ENCODE data around the gene ZNF628.
A peak's percentile ranks its signal among the peaks of the same experiment; 100 is the strongest.

Gene ZNF628

DNA sequence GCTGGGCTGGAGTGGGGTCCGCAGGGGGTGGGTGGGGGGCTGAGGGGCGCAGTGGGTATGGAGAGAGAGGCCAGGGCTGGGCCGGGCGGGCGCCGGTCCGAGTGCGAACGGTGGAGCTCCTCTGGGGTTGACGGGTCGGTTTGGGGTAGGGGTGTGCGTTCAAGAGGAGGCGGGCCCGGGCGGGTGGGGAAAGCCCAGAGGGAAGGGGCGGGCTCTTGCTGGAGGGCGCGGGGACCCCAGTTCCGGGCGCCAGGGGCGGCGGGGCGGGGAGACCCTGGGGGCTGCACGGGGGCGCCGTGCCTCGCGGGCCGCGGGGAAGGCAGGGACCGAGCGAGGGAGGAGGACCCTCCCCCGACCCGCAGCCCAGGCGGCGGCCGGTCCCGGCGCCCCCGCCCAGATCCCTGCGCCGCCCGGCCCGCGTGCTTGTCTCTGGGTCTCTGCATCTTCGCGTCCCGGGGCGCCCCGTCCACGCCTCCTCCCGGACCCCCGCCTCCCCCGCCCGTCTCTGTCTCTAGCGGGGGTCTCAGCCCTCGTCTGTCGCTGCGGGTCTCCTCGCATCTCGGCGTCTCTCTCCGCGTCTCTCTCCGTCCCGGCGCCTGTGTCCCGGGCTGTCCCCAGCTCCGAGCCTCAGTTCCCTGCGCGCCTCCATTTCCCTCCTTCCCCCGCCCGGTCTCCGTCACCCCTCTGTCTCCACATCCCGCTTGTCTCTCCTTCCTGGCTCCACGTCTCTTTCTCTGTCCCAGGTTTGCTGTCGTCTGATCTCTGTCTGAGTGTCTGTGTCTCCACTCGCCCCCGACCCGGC lies 25.1 kb upstream of the ZNF628 start:
- DNase-seq: no peak

DNA sequence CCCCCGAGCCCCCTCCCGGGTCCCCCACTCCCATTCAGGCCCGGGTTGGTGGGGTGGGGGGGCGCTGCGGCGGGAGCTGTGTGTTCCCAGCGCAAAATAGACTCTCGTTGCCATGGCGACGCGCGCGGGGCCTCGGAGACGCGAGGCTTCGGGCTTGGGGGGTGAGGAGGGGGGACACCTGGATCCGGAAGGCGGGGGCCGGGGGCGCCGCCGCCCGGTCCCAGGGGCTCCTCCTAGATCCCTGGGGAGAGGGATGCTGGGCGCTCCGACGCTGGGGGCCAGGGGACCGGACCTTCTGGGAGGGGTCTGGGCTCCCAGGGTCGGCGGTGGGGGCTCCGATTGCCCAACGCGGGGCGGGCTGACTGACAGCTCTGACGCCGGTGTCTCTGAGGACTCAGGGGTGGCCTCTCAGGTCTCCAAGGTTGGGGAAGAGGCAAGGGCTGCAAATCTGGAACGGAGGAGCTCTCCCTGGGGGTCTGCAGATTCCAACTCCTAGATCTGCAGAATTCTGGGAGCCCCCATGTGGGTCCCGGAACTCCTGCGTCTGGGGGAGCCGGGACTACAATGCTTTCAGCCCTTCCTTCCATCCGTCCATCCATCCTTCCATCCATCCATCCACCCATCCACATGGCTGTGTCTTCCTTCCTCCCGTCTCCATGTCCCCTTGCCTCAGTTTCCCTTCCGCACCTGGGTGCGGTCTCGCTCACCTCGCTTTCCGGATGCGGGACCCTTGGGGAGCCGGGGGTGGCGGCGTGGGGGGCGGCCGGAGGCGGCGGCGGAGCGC lies 24.3 kb upstream of the ZNF628 start:
- DNase-seq: no peak

DNA sequence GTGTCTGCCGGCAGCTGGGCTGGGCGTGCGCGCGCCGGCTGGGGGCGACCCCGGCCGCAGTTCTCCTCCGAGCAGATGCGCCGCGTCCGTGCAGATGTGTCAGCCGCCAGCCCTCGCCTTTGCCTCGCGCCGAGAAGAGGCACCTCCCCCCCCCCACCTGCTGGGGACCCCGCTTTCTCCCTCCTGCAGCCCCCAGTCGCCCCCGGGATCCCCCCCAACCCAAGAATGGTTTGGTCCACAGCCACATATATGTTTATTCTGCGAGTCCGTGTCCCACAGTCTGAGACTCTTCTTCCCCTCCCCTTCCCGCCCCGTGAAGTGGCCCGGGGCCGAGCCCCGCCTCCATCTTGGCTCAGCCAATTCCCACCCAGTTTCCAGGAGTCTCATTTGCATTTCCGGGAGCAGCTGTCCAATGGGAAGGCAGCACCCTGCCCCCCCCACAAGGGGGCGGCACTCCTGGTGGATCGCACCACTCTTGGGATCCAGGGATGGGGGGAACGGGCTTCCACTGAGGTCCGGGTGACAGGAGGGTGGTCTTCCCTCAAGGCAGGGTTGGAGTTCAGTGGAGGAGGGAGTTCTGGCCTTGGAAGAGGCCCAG lies 23.6 kb upstream of the ZNF628 start:
- DNase-seq: peak; percentile 52

DNA sequence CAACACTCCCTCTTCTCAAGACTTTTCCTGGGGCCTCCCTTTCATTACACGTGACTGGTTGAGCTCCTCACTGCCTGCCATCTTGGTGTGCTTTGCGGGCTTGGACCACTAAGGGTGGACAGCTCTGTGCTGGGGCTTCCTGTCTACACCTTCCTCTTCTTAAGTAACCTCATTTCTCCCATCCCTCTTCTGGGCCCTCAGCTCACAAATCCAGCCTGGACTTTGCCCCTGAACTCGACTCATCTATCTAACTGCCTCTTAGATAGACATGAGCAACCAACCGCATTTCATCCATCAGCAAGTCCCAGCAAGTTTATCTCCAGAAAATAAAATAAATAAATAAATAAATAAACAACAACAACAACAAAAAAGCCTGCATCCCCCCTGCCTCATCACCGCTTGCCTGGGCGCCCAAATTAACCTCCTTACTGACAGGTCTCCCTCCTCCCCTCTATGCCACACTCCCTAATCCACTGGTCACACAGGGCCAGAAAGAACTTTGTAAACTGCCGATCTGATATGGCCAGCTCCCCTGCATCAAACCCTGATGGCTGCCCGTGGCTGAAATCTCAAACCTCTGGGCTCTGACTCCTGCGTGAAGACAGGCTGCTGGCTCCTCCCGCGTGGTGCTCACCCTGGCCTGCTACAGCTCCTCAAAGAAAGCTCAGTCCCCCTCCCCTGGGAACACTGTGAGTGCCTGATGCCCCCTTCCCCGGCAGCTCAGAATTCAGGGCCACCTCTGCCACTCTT lies 22.7 kb upstream of the ZNF628 start:
- no peak for DNase-seq

DNA sequence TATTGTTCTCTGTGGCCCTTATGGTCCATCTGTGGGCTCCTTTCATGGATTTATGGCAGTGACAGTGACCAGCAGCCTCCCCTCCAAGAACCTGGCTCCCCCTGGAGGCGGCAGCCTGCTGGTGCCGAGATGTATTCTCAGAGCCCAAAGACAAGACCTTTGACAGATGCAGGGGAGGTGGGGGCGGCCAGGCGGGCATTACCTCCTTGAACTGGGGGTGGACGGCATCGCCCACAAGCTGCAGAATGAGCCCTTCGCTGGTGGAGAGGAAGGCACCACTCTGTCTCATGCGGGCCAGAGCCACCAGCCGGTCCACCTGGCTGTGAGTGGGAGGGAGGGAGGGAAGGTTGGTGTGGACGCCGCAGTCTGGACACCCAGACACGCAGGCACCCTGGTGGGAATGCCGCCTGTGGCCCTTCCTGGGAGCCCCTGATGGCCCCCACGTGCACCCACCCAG lies 21.6 kb upstream of the ZNF628 start:
- peak; percentile 55 for DNase-seq

DNA sequence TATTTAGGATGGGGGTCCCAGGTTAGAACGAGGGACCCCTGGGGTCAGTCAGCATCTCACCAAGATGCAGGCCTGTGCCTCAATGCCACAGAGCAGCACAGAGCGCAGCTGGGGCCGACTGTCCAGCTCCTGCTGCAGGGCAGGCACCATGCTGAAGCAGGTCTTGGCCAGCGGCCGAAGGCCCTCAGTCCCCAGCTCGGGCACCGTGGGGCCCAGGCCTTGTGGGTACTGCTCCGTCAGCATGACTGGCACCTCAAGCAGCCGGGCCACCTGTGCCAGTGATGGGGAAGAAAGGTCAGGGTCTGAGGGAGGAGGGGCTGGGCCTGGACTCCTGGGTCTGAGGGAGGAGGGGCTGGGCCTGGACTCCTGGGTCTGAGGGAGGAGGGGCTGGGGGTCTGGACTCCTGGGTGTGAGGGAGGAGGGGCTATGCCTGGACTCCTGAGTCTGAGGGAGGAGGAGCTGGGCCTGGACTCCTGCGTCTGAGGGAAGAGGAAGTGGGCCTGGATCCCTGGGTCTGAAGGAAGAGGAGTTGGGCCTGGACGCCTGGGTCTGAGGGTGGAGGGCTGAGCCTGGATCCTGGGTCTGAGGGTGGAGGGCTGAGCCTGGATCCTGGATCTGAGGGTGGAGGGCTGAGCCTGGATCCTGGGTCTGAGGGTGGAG lies 20.7 kb upstream of the ZNF628 start:
- no peak for DNase-seq

DNA sequence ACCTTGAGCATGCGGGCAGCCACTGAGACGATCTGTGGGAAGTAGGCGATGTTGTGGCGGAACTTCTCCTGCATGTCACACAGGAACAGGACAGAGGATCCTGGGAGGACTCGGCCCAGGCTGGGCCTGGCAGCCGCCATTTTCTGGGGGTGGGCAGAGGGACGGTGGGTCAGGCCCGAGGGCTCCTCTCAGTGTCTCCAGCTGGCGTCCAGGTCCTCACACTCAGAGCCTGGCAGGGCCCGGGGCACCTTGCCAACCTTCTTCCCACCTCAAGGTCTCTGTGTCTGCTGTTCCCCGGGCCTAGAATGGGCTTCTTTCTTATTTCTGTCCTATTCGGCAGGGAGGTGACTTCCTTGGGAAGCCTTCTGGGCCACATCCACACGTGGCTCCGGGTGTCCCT lies 20.1 kb upstream of the ZNF628 start:
- no peak for DNase-seq

DNA sequence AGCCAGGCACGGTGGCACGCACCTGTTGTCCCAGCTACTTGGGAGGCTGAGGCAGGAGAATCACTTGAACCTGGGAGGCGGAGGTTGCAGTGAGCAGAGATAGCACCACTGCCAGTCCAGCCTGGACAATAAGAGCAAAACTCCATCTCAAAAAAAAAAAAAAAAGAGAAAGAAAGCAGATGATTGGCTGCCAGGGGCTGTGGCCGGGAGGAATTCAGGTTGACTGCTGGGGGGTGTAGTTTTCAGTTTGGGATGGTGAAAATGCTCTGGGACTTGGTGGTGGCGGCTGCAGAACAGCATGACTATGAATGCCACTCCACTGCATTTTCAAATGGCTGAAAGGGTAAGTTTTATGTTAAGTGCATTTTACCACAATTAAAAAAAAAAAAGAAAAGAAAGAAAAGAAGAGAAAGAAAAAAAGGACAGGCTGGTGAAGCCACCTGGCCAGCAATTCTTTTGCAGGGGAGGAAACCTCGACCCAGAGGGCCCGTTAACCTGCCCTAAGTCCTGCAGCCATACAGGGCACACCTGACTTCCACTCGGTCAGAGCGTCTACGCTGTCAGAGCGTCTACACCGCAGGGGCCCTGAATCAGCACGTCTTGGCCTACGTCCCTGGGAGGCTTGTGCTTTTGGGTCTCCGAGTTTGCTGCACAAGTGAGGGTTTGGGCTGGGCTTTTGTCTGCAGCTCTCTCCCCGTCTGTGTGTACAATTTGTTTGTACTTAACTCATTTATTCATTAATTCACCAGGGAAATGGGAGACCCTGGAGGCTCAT lies 18.5 kb upstream of the ZNF628 start:
- no peak for DNase-seq

DNA sequence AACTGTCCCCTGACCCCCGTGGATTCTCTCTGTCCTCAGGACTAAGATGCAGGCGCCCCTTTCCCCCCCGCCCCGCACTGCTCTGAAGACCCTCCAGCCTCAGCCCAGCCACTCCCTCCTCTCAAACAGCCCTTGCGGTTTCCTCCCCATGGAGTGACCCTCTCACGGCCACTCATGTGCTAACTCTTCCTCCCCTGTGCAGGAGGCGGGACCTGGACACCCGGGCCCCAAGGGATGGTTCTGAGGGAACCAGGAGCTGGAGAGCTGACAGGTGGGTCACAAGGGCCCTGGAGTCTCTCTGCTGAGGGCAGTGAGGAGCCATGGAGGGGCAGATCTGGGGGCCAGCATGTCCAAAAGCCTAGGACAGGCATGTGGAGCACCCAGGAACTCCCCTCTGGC lies 16.9 kb upstream of the ZNF628 start:
- no peak for DNase-seq

DNA sequence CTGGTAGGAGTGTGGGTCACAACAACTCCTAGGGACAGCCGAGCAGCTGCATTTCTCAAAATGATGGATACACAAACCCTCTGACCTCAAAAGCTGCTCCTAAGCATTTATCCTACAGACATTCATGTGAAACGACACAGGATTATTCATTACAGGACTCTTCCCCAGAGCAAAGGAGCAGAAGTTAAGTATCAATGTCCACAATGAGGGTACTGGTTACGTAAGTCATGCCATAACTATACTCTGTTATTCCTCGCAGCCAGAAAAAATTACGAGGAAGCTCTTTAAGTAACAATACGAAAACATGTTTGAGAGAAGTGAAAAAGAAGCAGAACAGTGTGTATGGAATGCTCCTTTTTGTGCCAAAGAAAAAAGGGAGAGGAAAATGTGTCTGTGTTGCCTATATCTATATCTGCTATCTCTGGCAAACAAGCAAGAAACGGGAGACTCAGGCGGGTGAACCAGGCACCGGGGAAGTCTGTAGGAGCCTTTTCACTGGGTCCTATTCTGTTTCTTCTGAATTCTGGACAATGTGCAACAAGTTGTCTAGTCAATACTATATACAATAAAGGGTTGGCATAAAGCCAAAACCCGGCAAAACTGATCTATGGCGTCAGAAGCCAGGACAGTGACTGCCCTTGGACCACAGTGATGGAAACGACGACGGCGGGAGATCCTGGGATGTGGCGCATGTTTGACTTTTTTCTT lies 16.3 kb upstream of the ZNF628 start:
- no peak for DNase-seq

DNA sequence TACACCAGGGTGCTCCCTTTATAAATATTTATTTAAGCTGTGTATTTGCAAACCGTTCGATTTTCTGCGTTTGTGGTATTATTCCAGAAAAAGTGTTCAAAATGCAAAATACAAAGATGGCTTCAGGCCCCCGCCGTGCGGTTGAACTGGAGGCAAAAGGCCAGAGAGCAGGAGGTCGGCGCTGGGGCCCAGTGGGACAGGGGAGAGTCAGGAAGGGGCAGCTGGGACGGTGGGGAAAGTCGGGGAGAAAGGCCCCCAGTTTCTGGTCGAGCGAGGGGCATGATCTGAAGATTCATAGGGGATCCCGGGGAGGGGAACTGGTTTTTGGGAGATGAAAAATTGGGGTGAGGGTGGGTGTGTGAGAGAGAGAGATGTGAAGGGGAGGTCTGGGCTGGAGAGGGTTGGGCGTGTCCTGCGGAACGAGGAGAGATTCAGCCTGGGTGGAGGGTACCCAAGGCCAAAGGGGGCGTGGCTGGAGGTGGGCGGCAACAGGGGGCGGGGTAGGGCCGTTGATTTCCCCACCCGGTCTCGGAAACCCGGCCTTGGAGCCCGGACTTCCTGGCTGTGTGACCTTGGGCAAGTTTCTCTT lies 15.7 kb upstream of the ZNF628 start:
- DNase-seq: peak; percentile 58

DNA sequence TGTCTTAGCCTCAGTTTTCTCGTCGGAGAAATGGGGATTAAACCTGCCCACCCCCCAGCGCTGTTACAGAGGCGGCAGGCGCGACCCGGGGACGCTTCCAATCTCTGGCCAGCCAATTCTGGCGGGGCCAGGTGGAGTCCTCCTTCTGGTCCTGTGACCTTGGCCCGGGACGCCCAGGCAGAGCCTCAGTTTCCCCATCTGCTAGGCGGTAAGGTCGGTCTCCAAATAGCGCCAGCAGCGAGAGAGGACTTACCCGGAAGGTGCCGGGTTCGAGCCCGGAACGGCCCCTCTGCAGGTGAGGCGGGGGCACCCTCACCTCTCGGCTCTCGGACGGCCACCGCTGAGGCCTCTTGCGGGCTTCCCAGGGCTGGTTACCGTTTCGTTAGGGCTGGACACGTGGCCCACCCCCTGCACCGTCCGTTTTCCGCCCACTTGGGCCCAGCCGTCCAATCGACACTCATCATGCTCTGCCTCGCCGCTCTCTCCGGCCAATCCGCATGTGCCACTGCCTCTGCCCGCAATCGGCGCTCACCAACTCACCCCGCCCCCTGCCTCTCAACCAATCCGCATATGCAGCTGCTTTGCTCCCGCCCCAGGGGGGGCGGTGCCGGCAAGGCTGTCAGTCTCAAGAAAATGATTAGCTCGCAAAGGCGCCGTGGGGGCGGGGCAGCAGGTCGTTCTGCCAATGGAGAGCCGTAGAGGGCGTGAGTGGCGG lies 15.0 kb upstream of the ZNF628 start, which contains the start of gene ISOC2:
Gene ISOC2 (minus strand): TSS at position 384 of the 715 bp plus-strand sequence. CDS start 5,156 bp downstream, outside the sequence.
- DNase-seq: peak; percentile 100

DNA sequence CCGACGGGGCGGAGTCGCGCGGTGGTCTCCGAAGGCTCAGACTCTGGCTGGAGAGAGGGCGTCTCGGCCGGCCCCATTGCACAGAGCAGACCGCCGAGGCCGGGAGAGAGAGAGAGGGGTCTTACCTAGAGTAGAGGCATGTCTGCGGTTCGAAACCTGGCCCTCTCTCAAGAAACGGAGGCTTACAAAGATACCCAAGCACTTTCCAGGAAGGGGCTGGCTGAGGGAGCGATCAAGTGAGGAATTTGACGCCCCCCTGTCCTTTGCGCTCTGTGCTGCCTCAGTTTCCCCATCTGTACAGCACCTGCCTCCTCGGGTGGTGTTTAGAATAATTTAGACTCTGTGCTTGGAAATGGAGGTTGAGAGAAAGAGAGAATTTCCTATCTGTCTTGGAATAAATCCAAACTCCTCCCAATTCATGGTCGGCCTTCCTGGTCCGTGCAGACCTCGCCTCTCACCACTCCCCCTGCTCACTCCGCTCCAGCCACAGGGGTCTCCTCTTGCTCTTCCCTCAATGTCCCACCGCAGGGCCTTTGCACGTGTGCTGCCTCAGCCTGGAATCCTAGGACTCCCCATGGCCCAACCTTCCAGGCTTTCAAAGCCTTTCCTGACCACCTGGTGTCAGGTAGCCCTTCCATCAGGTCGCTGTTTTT lies 14.3 kb upstream of the ZNF628 start:
- peak; percentile 20 for DNase-seq

DNA sequence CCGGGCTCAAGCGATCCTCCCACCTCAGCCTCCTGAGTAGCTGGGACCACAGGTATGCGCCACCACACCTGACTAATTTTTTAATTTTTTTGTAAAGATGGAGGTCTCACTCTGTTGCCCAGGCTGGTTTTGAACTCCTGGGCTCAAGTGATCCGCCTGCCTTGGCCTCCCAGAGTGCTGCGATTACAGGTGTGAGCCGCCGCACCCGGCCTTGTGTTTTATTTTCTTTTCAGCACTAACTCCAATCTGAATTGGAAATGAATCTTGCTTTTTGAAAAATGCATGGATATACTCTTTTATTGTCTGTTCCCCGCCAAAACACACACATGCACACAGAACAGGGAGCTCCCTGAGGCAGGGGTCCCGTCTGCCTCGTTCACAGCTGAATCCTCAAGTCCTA lies 13.7 kb upstream of the ZNF628 start:
- DNase-seq: no peak

DNA sequence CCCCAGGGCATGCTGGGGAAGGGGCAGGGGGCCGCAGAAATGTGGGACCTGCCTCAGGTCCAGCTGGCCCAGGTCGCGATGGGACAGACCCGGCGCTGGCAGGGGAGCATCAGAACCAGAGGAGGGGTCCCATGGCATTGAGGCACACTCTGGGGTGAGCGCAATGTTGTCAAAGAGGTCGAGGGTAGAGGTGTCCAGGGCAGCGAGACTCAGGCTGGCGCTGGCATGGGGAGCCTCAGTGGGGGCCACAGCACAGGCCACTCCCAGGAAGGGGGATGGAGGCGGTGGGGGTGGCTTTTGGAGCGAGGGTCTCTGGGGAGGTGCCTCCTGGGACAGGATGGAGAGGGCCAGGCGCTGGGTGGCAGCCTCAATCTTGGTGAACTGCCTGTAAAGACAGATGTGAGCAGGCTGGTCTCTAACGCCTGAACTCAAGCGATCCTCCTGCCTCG lies 12.8 kb upstream of the ZNF628 start:
- no peak for DNase-seq

DNA sequence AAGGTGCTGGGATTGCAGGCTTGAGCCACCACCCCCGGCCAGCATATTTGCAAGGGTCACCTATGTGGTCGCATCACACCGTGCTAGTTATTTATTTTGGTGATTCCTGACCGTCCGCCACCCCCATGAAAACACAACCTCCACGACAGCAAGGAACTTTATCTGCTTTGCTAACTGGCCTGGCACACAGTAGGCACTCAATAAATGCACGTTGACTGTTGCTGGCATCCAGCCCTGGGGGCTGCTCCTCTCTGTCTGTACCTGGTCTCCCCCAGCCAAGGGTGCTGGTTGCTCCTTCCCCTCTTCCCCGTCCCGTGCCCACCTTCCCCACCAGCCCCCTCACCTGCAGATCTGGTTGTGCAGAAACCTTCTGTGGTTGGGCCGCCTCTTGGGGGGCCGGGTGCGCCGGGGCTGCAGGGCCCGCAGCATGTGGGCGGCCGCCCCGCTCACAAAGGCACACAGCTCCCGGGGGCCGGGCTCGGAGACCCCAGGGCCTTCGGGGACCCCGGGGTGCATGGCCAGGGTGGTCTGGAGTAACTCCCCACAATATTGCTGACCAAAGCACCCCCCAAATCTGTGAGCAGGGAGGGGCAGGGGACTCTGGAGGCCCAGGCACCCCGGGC lies 12.3 kb upstream of the ZNF628 start:
- no peak for DNase-seq

DNA sequence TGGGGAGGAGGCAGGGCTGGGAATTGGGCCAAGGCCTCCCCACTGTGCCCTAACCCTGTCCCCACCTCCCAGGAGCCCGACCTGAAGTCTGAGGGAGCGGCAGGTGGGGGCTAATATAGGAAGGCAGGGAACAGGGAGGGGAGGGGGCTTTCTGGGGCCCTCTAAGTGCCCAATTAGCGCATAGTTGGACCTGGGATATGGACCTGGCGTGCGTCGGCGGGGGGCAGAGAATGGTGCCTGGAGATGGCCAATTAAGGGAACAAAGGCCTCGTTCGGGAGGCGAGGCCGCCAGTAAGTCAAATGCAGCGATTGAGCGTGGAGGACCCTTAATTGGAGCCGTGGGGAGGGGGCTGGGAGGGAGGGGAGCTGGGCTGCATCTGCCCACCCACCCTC lies 11.8 kb upstream of the ZNF628 start, which contains the start of gene C19orf85:
Gene C19orf85 (minus strand): TSS at position 90 of the 393 bp plus-strand sequence. CDS start 197 bp downstream, outside the sequence.
- no peak for DNase-seq

DNA sequence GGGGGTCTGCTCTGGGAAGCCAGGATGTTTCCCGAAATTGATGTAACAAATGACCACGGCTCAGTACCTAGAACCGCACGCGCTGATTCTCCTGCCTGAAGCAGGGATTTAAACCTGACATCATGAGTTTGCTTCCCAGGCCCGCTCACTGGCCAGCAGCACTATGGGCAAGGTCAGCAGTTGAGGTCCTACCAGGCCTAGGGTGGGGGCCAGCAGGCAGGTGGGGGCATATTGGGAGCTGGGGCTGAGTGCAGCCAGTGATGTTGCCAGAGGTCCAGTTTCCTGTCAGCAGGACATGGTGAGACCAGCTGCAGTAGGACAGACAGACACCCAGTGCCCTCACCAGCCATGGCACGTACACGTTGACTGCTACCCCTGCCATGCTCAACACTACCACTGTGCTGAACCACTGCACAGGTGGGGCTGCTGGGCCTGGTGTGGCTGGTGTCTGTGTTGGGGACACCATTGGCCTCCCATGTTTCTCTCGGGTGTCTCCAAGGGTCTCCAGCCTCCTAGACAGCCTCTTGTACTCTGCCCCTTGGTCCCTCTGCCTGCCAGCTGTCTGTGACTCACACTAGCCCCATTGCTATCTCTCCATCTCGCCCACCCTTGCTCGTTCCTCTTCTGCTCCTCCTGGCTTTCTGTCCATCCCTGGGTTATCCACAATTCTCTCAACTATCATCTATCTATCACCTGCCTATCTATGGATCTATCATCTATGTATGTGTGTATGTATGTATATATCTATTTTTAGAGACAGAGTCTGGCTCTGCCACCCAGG lies 10.8 kb upstream of the ZNF628 start:
- DNase-seq: no peak
